SU-DHL-6 (cell line): ENCODE results near the gene NOXA1.

ENCODE experiments used
- H2AFZ ChIP-seq: fragments of 200-600 bp; sonication (generic); 2 replicates; pipeline ENCODE4 v1.6.1; 2014; ENCODE audit warnings: low read depth, mild to moderate bottlenecking, moderate library complexity, mixed read lengths, antibody characterized with exemption, low read length; ENCODE audit not compliant: severe bottlenecking
- H3F3A ChIP-seq: fragments of 200-600 bp; shearing (Covaris generic); 2 replicates; pipeline ENCODE4 v1.6.0; 2016; ENCODE audit warnings: antibody characterized with exemption, mild to moderate bottlenecking; ENCODE audit not compliant: insufficient read depth
- H3K27ac ChIP-seq: fragments of 200-600 bp; sonication (generic); 2 replicates; pipeline ENCODE4 v1.5.1; 2016; ENCODE audit warnings: low read depth, mild to moderate bottlenecking, low read length, moderate library complexity, mixed read lengths
- H3K27me3 ChIP-seq: fragments of 200-600 bp; sonication (generic), shearing (Covaris generic); 2 replicates; pipeline ENCODE4 v1.6.0; 2014; ENCODE audit warnings: mild to moderate bottlenecking, low read length
- H3K36me3 ChIP-seq: fragments of 200-600 bp; sonication (generic); 2 replicates; pipeline ENCODE4 v1.6.1; 2014; ENCODE audit warnings: mild to moderate bottlenecking, low read length, mixed read lengths
- H3K4me2 ChIP-seq: fragments of 300-600, 200-600 bp; shearing (Covaris generic), sonication (generic); 2 replicates; pipeline ENCODE4 v1.6.0; 2014; ENCODE audit warnings: low read length, low read depth, mild to moderate bottlenecking; ENCODE audit not compliant: poor library complexity, severe bottlenecking
- H3K4me3 ChIP-seq: fragments of 200-600 bp; sonication (generic); 2 replicates; pipeline ENCODE4 v1.5.1; 2014; ENCODE audit warnings: antibody characterized with exemption, low read length, mild to moderate bottlenecking, mixed read lengths; ENCODE audit not compliant: insufficient read depth, poor library complexity, severe bottlenecking
- H3K79me2 ChIP-seq: fragments of 200-600 bp; sonication (generic); 2 replicates; pipeline ENCODE4 v1.6.1; 2014; ENCODE audit warnings: mild to moderate bottlenecking, low read length, moderate library complexity; ENCODE audit not compliant: insufficient read depth
- H3K9ac ChIP-seq: fragments of 200-600 bp; sonication (generic); 2 replicates; pipeline ENCODE4 v1.7.0; 2014; ENCODE audit warnings: mild to moderate bottlenecking, low read length
- H3K9me2 ChIP-seq: fragments of 200-600 bp; sonication (generic); replicated peaks from 2 replicates; pipeline ENCODE4 v1.6.1; 2014; ENCODE audit warnings: low read length; ENCODE audit not compliant: insufficient read depth
- H3K9me3 ChIP-seq: fragments of 200-600 bp; sonication (generic); 2 replicates; pipeline ENCODE4 v1.6.1; 2014; ENCODE audit warnings: low read length, mixed read lengths; ENCODE audit not compliant: insufficient read depth
- H4K20me1 ChIP-seq: fragments of 200-600 bp; sonication (generic); 2 replicates; pipeline ENCODE4 v1.6.1; 2014; ENCODE audit warnings: low read depth, mild to moderate bottlenecking, antibody characterized with exemption, low read length, moderate library complexity, mixed read lengths
- CTCF ChIP-seq: fragments of 200-600 bp; sonication (generic); IDR thresholded peaks from one replicate; pipeline ENCODE4 v1.5.1; 2017; ENCODE audit warnings: antibody characterized with exemption, mild to moderate bottlenecking, low read length, moderate library complexity; ENCODE audit not compliant: insufficient read depth, poor library complexity, severe bottlenecking
- EZH2phosphoT487 ChIP-seq: fragments of 200-600 bp; sonication (generic), shearing (Covaris generic); conservative IDR thresholded peaks from 2 replicates; pipeline ENCODE4 v1.6.1; 2018; ENCODE audit warnings: mild to moderate bottlenecking, antibody characterized with exemption, low read length, moderate library complexity, mixed read lengths

Gene NOXA1

DNA sequence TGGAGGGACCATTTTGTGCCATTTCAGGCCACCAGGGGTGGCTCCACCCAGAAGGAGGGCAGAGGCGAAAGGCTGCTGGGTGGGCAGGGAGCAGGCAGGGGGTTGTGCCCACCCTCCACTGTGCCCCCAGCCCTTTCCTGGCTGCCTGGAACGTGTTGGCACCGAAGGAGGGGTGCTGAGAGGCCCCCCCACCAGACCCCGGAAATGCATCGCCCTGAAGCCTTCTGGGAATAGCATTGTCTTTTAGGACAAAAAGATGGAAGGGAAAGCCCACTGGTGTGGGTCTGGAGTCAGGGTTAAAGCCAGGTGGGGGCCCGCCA, 5.1 kb downstream of the NOXA1 start:
- H3K4me3 ChIP-seq: no peak overlapping the region
- peak overlapping the region; percentile 49 for H3K4me2 ChIP-seq
- no peaks in the 10 kb centered on the region for H3K27me3 ChIP-seq
- H3K36me3 ChIP-seq: no peaks in the 10 kb centered on the region
- no peaks in the 10 kb centered on the region for H3K9me3 ChIP-seq
- no peaks in the 10 kb centered on the region for H3K79me2 ChIP-seq
- H3K9ac ChIP-seq: peak overlapping the region; percentile 39
- H3F3A ChIP-seq: peaks cover 39% of the 10 kb centered on the region
- H4K20me1 ChIP-seq: no peaks in the 10 kb centered on the region
- no peaks in the 10 kb centered on the region for H3K9me2 ChIP-seq
- H2AFZ ChIP-seq: no peak overlapping the region
- H3K27ac ChIP-seq: peak overlapping the region; percentile 94
- no peak for TF ChIP-seq EZH2phosphoT487
- no peak for TF ChIP-seq CTCF

- Histone ChIP-seq H2AFZ (no peak overlapping the region), H3K36me3 (no peaks in the 10 kb centered on the region), H3K4me3 (peak overlapping the region; percentile 42), H3F3A (peaks cover 37% of the 10 kb centered on the region), H3K27me3 (no peaks in the 10 kb centered on the region), H3K9me2 (no peaks in the 10 kb centered on the region), H3K4me2 (peak overlapping the region; percentile 62), H3K27ac (peak overlapping the region; percentile 82), H3K9me3 (no peaks in the 10 kb centered on the region), H3K9ac (peak overlapping the region; percentile 66), H4K20me1 (no peaks in the 10 kb centered on the region), H3K79me2 (no peaks in the 10 kb centered on the region)
- TF ChIP-seq EZH2phosphoT487 (no peak), CTCF (no peak)
Measured at GRCh38 chr9:137428841-137429545, 5.8 kb downstream of the NOXA1 start.

GRCh38 chr9:137429546-137429890, 6.3 kb downstream of the NOXA1 start:
- H3K9me2 ChIP-seq: no peaks in the 10 kb centered on the region
- H3K9ac ChIP-seq: peak overlapping the region; percentile 66
- TF ChIP-seq CTCF (no peak), EZH2phosphoT487 (no peak)

More at GRCh38 chr9:137429546-137429890, 6.3 kb downstream of the NOXA1 start:
- Histone ChIP-seq H3K27me3 (no peaks in the 10 kb centered on the region), H3K79me2 (no peaks in the 10 kb centered on the region), H2AFZ (no peak overlapping the region), H3K4me2 (peak overlapping the region; percentile 62), H3K27ac (peak overlapping the region; percentile 82), H3K9me3 (no peaks in the 10 kb centered on the region), H3K4me3 (peak overlapping the region; percentile 42), H3K36me3 (no peaks in the 10 kb centered on the region), H3F3A (peaks cover 32% of the 10 kb centered on the region), H4K20me1 (no peaks in the 10 kb centered on the region)
